Measurements from ENCODE around the gene ZFYVE26.

DNA sequence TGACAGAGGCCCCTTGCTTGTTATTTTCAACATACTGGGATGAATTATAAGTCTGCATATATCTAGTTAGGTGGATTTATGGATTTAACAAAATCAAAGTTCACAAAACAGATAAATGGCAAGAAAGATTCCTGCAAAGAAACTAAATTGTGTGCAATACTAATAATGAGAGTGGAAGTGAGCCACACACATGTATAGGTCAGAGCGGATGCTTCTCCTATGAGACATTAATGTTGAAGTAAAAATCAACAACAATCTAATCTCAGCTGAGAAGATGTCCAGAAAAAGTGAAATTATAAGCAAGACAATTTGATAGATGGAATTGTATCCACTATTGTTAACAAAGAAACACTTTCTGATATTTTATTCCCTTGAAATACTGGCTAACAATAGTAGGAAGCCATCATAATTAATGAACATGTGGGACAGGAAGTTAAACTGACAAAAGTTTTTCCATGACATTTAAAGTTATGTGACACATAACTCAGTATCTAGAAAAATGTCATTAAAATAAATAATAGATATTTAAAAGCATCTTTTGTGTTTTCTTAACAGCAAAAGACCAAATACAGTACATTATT is 42.9 kb upstream of the ZFYVE26 start:
- TF ChIP-seq, protein P1, sequence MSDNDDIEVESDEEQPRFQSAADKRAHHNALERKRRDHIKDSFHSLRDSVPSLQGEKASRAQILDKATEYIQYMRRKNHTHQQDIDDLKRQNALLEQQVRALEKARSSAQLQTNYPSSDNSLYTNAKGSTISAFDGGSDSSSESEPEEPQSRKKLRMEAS (IDR thresholded peaks at IDR 0.05; ENCODE audit: low read depth, low read length) = no peak
- TF ChIP-seq, protein P2, sequence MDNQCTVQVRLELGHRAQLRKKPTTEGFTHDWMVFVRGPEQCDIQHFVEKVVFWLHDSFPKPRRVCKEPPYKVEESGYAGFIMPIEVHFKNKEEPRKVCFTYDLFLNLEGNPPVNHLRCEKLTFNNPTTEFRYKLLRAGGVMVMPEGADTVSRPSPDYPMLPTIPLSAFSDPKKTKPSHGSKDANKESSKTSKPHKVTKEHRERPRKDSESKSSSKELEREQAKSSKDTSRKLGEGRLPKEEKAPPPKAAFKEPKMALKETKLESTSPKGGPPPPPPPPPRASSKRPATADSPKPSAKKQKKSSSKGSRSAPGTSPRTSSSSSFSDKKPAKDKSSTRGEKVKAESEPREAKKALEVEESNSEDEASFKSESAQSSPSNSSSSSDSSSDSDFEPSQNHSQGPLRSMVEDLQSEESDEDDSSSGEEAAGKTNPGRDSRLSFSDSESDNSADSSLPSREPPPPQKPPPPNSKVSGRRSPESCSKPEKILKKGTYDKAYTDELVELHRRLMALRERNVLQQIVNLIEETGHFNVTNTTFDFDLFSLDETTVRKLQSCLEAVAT (IDR thresholded peaks at IDR 0.05) = no peak
- TF ChIP-seq TCF3 (IDR thresholded peaks at IDR 0.05; ENCODE audit: borderline replicate concordance, insufficient read depth, low read depth, low read length) (no peak), POLR2A (IDR thresholded peaks at IDR 0.05; ENCODE audit: low read depth, low read length) (no peak), EP300 (IDR thresholded peaks at IDR 0.05; ENCODE audit: borderline replicate concordance in 1 of 2, control insufficient read depth in 1 of 2, low read depth in 2 of 2, low read length in 2 of 2) (no peak), JUND (IDR thresholded peaks at IDR 0.05; ENCODE audit: low read depth, low read length) (no peak)

Measured in GM12878 (cell line).